ENCODE results near the gene RMDN3. TPM values are rescaled to one million over a fixed set of nuclear protein-coding genes. Genes with fewer than 3 reads are reported as not detected.

The RMDN3 gene
- total RNA-seq, 1 donor from 2014 or later, result 38.3 TPM

- ATAC-seq (no peak), DNase-seq (ENCODE audit: low spot score) (no peak)
- intact Hi-C loops (cut with DNase I), result no loop called here
Measured at GRCh38 chr15:40716165-40716564, 38.9 kb downstream of the RMDN3 start.

- no peak for ATAC-seq
- DNase-seq (ENCODE audit: low spot score), result no peak
- intact Hi-C loops (cut with DNase I), result no loop called here
Measured at GRCh38 chr15:40714144-40714543, 40.9 kb downstream of the RMDN3 start.

DNA sequence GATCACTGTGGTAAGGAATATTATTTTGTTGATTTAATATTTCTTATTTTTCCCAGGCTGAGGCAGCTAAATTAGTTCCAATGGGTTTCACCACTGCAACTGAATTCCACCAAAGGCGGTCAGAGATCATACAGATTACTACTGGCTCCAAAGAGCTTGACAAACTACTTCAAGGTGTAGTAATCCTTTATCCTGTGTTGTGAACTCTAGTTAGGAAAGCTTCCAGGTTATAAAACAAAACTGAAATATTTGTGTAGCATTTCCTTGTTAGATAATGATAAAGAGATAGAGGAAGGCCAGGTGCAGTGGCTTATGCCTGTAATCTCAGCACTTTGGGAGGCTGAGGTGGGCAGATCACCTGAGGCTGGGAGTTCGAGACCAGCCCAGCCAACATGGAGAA lies 48.9 kb downstream of the RMDN3 start:
- DNase-seq (ENCODE audit: low spot score) (no peak), ATAC-seq (no peak)
- intact Hi-C loops (cut with DNase I), result no loop called here

DNA sequence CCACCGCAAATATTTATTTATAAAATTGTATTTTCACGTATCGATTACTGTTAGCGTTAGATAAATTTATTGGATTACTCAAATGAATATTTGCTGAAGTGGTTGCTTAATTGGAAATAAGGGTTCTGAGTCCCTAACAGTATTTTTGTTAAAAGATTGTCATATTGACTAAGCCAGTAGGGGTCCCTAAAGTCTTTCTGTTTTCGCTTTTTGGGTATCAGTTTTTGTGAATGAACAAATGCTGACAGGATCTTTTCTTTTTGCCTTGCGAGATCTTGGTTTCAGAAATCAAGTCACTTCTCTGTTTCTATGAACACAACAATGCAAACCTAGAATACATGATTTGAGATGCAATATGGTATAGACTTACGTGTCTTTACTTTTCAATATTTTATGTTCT lies 53.0 kb downstream of the RMDN3 start:
- ATAC-seq (no peak), DNase-seq (ENCODE audit: low spot score) (no peak)
- intact Hi-C loops (cut with DNase I), result no loop called here

GRCh38 chr15:40697916-40698315 lies 57.1 kb downstream of the RMDN3 start:
- intact Hi-C loops (cut with DNase I), result no loop called here
- ATAC-seq, result no peak
- no peak for DNase-seq (ENCODE audit: low spot score)

DNA sequence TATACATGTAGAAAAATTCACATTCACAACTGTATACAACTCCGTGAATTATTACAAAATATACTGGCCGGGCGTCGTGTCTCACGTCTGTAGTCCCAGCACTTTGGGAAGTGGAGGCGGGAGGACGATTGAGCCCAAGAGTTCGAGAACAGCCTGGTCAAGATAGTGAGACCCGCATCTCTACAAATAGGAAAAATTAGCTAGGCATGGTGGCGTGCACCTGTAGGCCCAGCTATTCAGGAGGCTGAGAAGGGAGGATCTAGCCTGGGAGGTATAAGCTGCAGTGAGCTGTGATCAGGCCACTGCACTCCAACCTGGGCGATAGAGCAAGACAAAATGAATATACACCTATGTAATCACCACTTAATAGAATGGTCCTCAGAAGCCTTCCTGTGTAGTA lies 58.8 kb downstream of the RMDN3 start:
- intact Hi-C loops (cut with DNase I), result no loop called here
- no peak for ATAC-seq
- no peak for DNase-seq (ENCODE audit: low spot score)

GRCh38 chr15:40695469-40695890 lies 59.6 kb downstream of the RMDN3 start:
- ATAC-seq (no peak), DNase-seq (ENCODE audit: low spot score) (no peak)
- intact Hi-C loops (cut with DNase I), result no loop called here

DNA sequence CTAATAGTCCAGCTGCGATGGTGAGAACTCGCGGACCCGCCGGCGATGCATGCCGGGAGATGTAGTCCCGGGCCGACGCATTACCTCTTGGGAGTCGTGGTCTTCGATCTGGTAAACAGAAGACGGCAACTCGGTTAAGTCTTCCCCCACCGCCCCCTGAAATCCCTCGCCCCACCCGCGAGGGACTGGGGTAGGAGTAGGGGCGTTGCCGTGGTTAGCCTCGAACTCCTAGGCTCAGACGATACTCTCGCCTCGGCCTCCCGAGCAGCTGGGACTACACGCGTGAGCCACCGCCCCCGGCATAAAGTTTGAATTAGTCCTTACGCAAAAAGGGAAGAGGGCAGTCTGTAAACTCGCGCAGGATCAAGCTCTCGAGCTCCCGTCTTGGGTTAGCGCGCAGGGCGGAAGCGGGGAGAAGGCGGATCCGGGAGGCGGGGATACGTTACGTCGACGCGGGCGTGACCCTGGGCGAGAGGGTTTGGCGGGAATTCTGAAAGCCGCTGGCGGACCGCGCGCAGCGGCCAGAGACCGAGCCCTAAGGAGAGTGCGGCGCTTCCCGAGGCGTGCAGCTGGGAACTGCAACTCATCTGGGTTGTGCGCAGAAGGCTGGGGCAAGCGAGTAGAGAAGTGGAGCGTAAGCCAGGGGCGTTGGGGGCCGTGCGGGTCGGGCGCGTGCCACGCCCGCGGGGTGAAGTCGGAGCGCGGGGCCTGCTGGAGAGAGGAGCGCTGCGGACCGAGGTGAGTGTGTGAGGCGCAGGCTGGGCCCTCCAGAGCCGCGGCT lies 60.2 kb downstream of the RMDN3 start, which contains the start of gene RAD51:
Gene RAD51, plus strand, starts transcription at position 487 of the 781 bp plus-strand sequence. CDS start 3,585 bp downstream, outside the sequence.
- DNase-seq (ENCODE audit: low spot score), result peak; percentile 96
- peak; percentile 99 for ATAC-seq
- intact Hi-C loops (cut with DNase I), result no loop called here

GRCh38 chr15:40693904-40694687 lies 61.0 kb downstream of the RMDN3 start:
- DNase-seq (ENCODE audit: low spot score) (no peak), ATAC-seq (no peak)

GRCh38 chr15:40691737-40692136 lies 63.3 kb downstream of the RMDN3 start:
- DNase-seq (ENCODE audit: low spot score) (no peak), ATAC-seq (no peak)
- intact Hi-C loops (cut with DNase I), result no loop called here

More at GRCh38 chr15:40693904-40694687, 61.0 kb downstream of the RMDN3 start:
- intact Hi-C loops (cut with DNase I), result no loop called here

DNA sequence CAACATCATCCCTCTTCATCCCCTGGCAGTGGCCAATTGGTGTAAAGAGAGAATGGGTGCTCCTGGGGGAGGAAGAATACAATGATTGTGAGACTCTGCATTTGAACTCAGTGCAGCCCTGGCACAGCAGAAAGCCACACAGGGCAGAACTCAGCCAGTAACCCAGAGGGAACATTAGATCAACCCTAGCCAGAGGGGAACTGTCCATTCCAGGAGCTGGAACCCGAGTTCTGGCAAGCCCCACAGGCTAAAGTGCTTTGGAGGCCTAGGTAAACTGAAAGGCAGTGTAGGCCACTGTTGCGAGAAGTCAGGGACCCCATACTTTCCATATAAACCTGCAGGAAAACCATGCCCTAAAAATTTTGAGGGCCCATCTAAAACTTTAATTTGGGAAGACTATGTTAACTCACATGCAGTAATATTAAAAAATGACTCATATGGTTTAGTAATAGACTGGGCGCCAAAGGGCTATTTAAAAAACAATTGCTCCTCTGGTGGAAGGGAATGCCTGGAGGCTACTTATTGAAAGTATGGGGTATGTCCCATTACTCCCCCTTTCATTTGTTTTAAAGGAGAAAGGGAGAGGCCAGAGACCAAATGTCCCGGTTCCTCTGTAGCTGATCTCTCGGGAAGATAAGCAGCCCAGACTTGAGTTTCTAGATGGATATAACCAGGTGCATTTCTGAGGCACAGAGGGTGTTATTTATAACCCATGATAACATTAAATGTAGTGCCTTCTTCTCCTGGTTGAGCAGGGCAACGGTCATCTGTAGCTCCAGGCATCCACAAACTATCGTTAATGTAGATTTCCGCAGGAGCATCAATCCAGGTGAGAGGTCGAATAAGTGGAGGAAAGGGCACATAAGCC lies 65.9 kb downstream of the RMDN3 start:
- intact Hi-C loops (cut with DNase I), result no loop called here
- ATAC-seq, result no peak
- DNase-seq (ENCODE audit: low spot score), result no peak

Other genes with a start within 250 kb of the RMDN3 start
- 31.3 TPM for gene CCDC32, start 190.2 kb downstream of the RMDN3 start, total RNA-seq
- gene RPUSD2, start 186.0 kb downstream of the RMDN3 start, total RNA-seq, result 6.1 TPM
- gene KNL1, start 161.0 kb downstream of the RMDN3 start, total RNA-seq, result 0.89 TPM
- gene RAD51, start 60.1 kb downstream of the RMDN3 start, total RNA-seq, result 0.53 TPM
- gene GCHFR, start 8.8 kb upstream of the RMDN3 start, total RNA-seq, result 9.8 TPM
- gene C15orf62, start 14.7 kb upstream of the RMDN3 start, total RNA-seq, result 0.49 TPM
- 24.9 TPM for gene ZFYVE19, start 51.8 kb upstream of the RMDN3 start, total RNA-seq
- 36.2 TPM for gene DNAJC17, start 52.2 kb upstream of the RMDN3 start, total RNA-seq
- gene PPP1R14D, start 73.5 kb upstream of the RMDN3 start, total RNA-seq, result not detected
- gene SPINT1, start 88.8 kb upstream of the RMDN3 start, total RNA-seq, result 4.0 TPM
- gene RHOV, start 119.0 kb upstream of the RMDN3 start, total RNA-seq, result 0.22 TPM
- 17.3 TPM for gene VPS18, start 139.2 kb upstream of the RMDN3 start, total RNA-seq
- 33.3 TPM for gene DLL4, start 174.1 kb upstream of the RMDN3 start, total RNA-seq
- gene CHAC1, start 198.2 kb upstream of the RMDN3 start, total RNA-seq, result 0.58 TPM